HG02642 (cell line): Measurements from ENCODE around the gene THBS1.

Source experiments
- ATAC-seq: cut with Tn5 transposase; IDR thresholded peaks from one replicate; pipeline ENCODE4 v1.9.1; 2021; ENCODE audit warnings: mild to moderate bottlenecking; ENCODE audit not compliant: unreplicated experiment, poor library complexity

THBS1 gene

DNA sequence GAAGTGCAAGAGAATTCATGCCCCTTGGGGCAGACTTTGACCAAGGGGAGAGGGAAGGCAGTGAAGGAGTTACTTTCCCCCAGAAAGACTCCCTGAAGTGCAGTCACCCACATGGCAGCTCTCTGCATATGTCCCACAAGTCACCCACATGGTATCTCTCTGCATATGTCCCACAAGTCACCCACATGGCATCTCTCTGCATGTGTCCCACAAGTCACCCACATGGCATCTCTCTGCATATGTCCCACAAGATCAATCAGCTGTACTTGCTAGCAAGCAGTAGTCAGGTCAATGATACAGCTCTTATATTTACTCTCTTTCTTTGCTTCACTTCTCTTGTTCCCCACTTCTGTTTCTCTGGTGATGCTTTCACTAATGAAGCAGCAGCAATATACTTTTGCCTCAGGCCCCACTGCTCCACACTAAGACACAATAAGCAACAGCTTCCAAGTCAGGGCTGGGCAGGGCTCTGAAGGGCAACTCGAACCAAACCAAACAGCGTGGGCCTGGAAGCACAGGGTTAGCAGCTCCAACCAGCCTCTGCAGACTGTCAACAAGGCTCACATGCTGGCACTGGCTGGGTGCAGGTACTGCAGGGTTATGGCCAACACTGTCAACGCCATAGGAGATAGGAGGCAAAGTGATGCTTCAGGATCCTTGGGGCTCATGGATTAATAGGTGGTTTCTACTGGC is 46.7 kb downstream of the THBS1 start:
- ATAC-seq, result no peak

DNA sequence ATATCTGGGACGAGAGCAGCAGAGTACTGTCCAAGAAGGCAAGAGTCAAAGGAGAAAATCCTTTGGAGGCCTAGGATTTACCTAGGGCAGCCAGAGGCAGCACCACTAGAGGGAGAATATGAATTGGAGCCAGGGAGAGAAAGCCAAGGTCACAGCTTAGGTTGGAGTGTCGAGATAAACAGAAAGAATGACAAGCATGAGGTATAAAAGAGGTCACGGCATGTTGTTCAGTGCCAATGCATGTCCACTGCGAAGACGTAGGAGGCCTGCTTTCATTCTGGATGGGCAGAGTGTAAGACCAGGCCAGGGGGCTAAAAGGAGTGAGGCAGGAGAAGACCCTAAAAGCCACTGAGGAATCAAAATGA is 47.2 kb downstream of the THBS1 start:
- no peak for ATAC-seq

GRCh38 chr15:39628546-39629257 is 47.8 kb downstream of the THBS1 start:
- no peak for ATAC-seq

DNA sequence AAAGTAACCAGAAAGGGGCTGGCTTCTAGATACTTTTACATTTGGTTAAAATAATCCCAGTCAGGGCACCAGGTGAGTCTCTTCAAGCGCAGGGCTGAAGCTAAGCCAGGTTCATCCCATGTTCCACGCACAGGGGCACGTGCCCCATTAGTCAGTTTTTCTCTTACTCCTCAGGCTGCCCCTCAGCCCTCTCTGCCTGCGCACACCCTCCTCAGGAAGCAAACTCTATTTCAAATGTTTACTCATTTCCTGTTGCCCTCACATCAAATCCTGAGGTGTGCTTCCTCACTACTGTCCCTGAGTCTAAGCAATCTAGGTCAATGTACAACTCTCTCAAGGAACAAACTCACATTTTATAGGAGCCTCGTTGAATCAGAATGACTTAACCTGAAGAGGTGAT is 48.5 kb downstream of the THBS1 start:
- no peak for ATAC-seq

DNA sequence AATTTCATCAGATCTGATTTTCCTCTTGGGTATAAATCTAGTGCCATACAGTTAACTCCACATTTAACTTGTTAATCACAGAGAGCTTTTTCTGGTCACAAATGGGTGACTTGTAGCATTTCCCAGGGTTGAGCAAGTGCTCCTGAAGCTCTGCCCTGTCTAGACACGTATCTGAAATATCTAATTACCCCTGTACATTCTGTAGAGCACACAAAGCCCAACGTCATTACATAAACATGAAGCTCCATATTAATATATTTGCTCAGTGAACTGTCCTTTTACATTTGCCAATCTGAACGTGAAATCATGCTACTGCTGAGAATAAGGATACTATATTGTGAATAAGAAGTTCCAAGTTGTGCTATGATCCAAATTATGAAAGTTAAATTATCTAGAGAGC is 49.0 kb downstream of the THBS1 start:
- no peak for ATAC-seq

- ATAC-seq, result no peak
These were observed 50.5 kb downstream of the THBS1 start for GRCh38 chr15:39631357-39631756.

DNA sequence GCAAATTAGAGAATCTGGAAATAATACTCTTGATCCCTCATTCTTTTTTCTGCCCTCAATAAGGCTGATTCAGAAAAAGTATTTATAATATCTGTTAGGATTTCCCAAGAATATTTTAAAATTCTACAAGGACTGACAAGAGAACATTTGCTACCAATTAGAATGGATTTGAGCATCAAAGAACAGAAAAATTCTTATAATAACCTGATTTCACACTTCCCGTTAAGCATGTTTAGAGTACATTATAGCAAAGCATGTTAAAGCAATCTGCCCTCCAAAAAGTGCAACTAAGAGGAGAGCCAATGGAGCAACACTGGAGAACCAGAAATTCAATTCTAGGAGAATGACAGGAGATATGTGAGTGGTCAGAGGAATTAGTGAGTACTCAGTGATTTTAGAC is 57.2 kb downstream of the THBS1 start:
- ATAC-seq, result no peak

GRCh38 chr15:39639037-39639436 is 58.2 kb downstream of the THBS1 start:
- ATAC-seq, result no peak

GRCh38 chr15:39640665-39641064 is 59.8 kb downstream of the THBS1 start:
- no peak for ATAC-seq

DNA sequence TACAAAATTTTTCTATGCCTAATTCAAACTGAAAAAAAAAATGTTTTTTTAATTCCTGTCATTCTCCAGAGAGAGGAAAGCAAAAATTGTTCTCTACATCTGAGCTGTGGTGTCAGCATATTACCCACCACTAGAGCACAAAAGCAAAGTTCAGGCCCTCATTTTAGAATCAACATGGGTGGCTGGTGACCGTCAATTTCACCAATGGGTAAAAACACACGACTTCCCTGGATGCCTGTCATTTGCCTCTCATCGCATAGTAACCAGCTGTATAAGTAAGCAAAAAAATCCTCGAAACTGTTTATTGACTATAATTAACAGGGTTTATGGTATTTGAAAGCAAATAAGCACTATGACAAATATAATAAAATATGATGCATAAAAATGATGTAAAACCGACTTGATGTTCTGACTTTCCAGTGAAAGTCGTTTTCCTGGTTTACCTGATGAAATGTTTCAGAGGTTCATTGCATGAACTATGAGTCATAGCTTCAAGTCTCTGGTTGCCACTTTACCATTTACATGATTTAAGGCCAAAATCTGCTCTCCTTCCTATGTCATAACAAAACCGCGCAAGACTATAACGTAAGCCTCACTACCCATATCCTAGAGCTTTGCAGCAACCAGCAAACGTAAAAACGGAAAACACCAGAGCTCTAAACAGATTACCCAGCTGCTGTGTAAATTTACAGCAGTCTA is 60.5 kb downstream of the THBS1 start:
- ATAC-seq, result no peak

GRCh38 chr15:39642011-39642640 is 61.2 kb downstream of the THBS1 start:
- no peak for ATAC-seq

DNA sequence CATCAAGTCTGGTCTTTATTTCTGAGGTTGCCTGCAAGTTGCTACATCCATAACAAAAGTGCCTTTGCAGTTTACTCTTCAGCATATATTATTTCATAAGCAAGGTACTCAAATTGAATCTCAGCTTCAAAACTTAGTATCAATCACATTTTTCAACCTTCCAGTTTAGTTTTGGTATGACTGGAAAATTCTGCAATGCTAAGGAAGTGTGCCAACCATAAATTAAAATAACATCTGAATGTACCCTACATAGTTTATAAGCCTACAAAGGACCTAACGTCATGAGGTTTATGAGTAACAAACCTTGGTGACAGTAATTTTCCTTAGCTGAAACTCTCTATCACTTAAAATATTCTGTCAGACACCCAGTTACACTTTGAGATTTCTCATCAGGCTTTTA is 62.8 kb downstream of the THBS1 start:
- ATAC-seq, result no peak

DNA sequence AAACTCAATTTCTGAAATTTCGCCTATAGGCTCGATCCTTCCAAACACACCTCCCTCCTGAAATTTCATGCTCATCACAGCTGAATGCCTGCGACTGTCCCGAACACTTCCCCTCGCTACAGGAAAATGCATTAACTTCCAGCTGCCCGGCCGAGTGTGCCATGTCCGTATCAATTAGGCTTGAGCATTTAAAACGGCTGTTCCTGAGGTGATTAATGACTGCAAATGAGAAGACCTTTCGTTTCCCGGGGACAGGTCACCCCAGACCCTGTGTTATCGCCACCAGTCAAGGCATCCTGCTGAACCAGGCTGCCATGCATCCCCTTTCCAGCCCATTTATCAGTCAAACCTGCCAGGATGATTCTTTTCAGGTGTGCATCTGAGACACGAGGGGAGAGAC is 63.3 kb downstream of the THBS1 start:
- no peak for ATAC-seq

DNA sequence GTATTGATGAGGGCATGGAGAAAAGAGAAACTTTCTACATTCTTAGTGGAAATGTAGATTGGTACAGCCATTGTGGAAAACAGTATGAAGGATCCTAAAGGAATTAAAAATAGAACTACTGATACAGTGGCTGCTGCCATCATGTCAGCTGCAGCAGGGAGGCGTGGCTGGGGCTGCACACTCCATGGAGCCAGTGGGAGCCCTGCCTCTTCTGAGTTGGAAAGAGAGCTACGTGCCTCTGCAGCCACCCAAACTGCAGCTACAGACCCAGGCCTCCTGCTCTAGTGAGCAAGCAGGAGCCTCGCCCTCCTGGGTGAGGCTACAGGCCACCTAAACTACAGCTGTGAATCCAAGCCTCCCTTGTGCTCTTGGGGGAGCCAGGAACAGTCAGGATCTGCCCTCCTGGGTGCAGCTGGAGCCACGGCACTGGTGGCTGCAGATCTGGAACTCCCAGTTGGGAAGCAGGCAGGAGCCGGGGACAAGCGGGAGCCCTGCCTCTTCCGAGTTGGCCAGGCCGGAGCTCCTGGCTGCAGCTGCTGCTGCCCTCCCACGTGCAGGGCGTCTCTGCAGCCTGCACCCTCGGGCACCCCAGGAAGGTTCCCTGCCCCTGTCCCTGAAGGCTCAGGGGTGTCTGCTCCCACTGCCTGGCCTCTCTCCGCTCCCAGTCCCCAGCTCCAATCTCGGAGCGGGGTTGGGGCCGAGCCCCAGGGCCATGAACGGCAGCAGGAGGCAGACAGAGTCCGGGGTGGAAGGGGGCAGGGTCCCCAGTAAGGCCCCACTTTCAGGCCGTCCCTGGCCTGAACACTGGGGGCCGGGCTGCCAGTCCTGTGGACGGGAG is 64.5 kb downstream of the THBS1 start:
- ATAC-seq, result no peak

GRCh38 chr15:39645976-39646257 is 65.0 kb downstream of the THBS1 start:
- ATAC-seq, result no peak

DNA sequence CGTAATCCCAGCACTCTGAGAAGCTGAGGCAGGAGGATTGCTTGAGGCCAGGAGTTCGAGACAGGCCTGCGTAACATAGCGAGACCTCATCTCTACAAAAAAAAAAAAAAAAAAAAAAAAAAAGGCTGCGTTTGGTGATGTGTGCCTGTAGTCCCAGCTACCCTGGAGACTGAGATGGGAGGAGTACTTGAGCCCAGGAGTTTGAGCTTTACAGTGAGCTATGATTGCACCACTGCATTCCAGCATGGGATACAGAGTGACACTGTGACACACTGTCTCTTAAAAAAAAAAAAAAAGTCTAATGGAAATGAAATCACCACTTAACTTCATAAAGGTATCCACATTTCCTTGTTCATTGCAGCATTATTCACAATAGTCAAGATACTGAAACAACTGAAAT is 65.5 kb downstream of the THBS1 start:
- no peak for ATAC-seq
